VCaP (cell line): ENCODE data around the gene MAPK11.

ENCODE experiments used
- H3K27ac ChIP-seq: fragments of 450-650 bp; 2 replicates; pipeline ENCODE4 v1.5.1; 2017
- TF ChIP-seq, protein P1 (sequence below): fragments of 450-650 bp; conservative IDR thresholded peaks from 2 replicates; pipeline ENCODE4 v1.5.1; 2017; ENCODE audit warnings: mild to moderate bottlenecking, moderate library complexity

MAPK11 gene

DNA sequence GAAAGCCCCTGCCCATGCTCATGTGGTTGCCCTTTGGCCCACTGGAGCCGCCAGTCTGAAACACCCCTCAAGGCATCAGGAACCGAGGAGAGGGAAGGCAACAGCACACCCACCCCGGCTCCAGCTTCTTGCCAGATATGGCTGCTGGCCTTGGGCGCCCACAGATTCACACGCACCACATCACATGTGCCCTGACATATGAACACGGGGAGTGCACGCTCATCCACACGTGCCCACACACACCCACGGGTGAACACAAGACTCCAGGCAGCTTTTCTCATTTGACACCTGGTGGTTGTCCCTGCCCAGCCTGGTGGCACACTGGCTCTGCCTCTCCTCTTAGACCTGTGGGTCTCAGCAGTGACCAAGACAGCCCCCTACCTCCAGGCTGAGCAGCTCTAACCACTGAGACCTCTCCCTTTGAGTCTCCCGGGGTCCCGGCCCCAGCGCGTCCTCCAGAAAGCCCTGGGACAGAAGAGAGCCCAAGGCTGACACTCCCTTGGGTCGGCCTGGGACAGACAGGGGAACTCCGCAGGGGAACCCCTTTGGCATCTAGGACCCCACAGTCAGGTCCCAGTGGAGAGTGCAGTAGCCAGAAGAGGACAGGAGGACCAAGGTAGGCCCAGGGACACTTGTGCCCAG lies 6.0 kb downstream of the MAPK11 start:
- no peak overlapping the region for H3K27ac ChIP-seq
- TF ChIP-seq, protein P1, sequence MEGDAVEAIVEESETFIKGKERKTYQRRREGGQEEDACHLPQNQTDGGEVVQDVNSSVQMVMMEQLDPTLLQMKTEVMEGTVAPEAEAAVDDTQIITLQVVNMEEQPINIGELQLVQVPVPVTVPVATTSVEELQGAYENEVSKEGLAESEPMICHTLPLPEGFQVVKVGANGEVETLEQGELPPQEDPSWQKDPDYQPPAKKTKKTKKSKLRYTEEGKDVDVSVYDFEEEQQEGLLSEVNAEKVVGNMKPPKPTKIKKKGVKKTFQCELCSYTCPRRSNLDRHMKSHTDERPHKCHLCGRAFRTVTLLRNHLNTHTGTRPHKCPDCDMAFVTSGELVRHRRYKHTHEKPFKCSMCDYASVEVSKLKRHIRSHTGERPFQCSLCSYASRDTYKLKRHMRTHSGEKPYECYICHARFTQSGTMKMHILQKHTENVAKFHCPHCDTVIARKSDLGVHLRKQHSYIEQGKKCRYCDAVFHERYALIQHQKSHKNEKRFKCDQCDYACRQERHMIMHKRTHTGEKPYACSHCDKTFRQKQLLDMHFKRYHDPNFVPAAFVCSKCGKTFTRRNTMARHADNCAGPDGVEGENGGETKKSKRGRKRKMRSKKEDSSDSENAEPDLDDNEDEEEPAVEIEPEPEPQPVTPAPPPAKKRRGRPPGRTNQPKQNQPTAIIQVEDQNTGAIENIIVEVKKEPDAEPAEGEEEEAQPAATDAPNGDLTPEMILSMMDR: no peak

DNA sequence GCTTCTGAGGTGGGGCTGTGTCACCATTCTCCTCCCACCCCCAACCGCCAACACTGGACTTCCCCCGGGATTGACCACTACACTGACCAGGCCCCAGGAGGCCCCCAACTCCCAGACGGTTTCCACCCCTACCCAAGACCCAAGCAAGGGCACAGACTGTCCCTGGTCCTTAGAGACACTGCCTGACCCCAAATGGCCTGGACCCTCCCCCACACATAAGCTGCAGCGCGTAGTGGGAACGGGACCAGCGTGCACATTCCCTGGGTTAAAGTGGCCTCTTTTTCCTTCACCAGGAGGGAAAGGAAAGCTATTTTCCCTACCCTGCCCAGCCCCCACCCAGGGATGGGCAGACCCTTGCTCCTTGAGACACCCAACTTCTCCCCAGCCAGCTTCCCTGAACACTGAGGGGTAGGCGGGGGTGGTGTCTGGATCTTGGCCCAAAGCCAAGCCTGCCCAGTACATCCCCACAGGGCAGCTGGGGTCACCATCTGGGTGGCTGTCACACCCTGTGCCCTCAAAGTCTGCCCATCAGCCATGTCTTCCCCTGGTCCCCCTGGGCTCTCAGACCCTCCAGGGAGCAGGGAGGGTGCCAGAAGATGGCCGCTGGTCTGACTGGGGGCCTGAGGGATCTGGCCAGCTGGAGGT lies 7.1 kb downstream of the MAPK11 start:
- TF ChIP-seq, protein P1: no peak
- H3K27ac ChIP-seq: peak overlapping the region; percentile 85; the same call in 1 of the 2 replicates

DNA sequence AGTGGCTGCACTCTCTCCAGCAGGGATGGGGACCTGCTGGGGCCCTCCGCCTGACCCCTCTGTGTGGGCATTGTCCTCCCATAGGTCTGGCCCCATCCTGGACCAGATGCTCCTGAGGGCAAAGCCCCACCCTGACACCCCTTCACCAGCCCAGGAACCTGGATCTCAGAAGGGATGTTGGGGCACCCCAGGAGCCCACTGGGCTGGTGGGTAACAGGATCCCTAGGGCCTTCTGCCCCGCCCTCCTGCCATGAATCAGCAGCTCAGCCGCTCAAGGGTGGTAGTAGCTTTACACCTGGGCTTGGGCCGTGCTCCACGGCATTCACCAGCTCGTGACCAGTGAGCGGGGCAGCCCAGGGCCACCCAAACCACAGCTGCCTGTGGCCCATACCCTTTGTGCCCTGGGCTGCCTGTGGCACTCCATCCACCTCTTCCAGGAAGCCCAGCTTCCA lies 7.7 kb downstream of the MAPK11 start:
- peak overlapping the region; percentile 85 for H3K27ac ChIP-seq
- TF ChIP-seq, protein P1: no peak

DNA sequence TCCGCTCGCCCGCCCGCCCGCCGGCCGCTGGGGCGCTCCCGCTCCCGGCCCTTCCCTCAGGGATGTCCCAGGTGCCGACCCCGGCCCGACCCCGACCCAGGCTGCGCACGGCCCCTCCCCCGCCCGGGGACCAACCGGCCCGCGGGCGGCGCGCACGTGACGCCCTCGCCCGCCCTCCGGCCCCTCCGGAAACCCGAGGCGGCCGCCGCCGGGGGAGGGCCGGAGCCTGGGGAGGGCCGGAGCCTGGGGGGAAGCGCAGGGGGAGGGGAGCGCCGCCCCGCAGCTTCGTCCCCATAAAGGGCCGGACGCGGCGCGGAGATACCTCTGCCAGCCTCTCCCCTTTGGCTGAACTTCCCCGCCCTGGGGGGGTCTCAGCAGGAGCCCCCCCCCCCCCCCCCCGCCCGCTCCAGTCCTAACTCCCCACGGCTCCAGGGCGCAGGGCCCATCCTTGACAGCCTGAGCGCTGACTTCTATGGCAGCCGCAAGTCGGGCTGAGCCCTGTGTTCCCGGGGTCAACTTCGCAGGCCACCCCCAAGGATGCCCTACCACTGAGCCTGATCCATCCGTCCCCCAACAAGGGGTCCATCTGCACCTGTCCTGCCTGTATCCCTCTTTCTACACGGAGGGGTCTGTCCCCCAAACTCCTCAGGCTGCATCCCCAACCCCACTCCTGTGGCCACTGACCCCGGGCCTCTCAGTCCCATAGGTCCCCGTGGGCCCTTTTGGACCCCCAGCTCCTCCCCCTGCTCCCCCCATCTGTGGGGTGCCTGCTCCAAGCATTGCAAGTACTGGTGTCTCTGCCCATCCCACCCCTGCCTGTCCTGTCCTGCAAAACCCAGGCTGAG lies 8.3 kb downstream of the MAPK11 start, which contains the start of gene MAPK12:
Gene MAPK12 (minus strand): TSS at position 69 of the 845 bp plus-strand sequence. CDS start 174 bp downstream, outside the sequence.
- H3K27ac ChIP-seq: peak within 1 kb of the TSS; percentile 85
- TF ChIP-seq, protein P1: no peak

DNA sequence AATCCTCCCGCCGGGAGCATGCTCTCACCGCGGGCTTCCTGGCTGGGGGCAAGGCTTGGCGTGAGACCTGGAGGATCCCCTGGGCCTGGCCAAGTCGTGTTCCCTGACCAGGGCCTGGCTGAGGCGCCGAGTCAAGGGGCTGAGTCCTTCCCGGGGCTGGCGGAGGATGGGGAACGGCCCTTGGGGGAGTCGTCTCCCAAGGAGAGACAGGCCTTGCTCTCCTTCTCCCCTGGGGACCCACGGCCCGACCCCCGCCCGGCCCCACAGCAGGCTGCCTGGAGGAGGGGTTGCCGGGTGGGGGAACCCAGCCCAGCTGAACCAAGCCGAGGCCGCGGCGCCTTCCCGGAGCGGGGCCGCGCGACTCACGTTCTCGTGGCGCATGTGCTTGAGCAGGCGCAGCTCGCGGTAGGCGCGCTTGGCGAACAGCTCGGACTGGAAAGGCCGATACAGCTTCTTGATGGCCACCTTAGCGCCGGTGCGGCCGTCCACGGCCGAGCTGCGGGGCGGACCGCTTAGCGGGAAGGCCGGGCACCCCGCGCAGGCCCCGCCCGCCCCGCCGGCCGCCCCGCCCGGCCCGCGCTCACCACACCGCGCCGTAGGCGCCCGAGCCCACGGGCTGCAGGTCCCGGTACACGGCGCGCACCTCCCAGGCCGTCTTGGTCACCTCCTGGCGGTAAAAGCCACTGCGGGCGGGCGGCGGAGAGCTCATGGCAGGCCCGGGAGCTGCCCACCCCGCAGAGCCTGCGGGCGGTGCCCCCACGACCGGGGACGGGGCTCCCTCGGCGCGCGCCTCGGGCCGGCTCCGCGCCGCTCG lies 9.2 kb downstream of the MAPK11 start:
- TF ChIP-seq, protein P1: no peak
- H3K27ac ChIP-seq: peak overlapping the region; percentile 85

DNA sequence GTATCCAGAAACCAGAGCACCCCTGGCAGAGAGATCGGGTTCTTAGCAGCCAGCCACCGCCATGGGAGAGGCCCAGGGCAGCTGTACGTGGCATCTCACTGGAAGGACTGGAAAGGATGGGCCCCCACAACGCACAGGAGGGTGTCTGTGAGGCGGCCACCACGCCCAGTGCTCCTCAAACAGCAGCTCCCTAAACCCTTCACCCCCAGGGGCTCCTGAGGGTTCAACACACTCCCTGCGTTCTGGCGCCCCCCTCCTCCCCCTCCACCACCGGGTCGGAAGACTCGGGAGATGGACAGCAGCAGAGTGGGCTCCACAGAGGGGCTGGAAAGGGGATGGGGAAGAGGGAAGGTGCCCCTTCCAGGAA lies 9.8 kb downstream of the MAPK11 start:
- peak overlapping the region; percentile 85 for H3K27ac ChIP-seq
- TF ChIP-seq, protein P1: no peak
